NCI-H526 (cell line): Measurements from ENCODE around the gene CLEC3A.
"Not testable (repeated sequence)": the region's sequence is repeated elsewhere in the genome, so short reads cannot be mapped to it uniquely, and the experiment has no call there.

Experiments
- DNase-seq, 2 experiments: peaks; one replicate each; lab custom pipeline; 2025; lab: John Stamatoyannopoulos, UW

The CLEC3A gene, protein sequence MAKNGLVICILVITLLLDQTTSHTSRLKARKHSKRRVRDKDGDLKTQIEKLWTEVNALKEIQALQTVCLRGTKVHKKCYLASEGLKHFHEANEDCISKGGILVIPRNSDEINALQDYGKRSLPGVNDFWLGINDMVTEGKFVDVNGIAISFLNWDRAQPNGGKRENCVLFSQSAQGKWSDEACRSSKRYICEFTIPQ

DNA sequence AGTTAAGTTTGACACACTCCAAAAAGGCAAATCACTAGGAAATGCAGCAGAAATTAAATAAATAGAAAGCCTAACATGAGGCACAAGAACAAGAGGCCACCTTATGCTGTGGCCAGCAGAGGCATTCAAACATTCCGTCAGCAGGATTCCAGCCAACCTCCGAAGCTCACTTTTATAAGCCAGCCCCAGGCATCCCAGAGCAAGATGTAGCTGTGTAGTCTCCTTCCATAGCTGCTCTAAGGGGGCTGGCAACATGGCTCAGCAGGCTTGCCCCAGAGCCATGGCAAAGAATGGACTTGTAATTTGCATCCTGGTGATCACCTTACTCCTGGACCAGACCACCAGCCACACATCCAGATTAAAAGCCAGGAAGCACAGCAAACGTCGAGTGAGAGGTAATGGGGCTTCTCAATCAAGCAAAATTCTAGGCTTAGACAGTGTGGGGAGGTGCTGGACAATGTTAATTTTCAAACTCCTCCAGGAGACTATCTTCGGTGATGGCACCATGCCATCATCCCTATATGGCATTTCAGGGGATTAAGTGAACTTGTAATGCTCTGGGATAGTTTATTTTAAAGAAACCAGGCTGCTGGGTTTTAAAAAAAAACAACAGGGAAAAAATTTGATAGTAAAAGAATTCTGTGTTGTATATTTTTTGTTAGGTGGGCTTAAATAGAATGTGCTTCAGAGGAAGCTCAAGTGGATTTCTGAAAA, at the start of gene CLEC3A:
Gene CLEC3A (plus strand): TSS at position 202 of the 714 bp plus-strand sequence. CDS start 79 bp downstream, at position 281.
- DNase-seq = no peak

DNA sequence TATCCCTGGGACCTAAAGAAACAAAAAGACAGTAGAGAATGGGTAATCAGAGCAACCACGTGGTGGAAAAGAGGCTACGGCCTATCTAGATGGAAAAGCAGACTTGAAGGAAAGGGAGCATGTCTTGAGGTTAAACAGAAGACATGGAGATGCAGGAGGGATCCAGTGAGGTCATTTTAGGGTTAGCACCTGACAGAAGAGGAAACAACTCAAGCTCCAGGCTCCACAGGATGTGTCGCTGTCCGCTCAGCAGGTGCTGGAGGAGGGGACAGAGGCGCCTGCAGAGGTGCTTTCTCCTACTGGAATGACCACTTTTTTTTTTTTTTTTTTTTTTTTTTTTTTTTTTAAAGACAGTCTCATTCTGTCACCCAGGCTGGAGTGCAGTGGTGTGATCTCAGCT, 47.5 kb upstream of the CLEC3A start:
- DNase-seq = no peak

GRCh38 chr16:77975942-77976341, 46.4 kb upstream of the CLEC3A start:
- no peak for DNase-seq

DNA sequence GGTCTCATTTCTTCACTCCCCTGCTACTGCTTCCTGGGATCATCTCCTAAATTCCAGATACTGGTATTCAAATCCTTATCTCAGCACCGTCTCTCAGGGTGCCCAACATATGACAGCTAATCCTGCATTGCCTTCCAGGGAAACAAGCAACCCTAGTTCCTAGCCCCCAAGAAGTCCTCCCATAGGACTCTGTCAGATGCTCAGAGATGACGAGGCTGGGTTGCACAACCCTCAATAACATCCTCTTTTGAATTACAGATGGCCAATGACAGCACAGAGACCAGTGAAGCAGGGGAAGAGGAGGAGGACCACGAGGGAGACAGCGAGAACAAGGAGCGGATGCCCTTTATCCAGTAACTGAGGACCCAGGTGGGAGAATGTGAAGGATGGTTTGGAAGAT, 45.0 kb upstream of the CLEC3A start:
- DNase-seq = no peak

- DNase-seq = no peak
Measured at GRCh38 chr16:77985111-77985510, 37.2 kb upstream of the CLEC3A start.

DNA sequence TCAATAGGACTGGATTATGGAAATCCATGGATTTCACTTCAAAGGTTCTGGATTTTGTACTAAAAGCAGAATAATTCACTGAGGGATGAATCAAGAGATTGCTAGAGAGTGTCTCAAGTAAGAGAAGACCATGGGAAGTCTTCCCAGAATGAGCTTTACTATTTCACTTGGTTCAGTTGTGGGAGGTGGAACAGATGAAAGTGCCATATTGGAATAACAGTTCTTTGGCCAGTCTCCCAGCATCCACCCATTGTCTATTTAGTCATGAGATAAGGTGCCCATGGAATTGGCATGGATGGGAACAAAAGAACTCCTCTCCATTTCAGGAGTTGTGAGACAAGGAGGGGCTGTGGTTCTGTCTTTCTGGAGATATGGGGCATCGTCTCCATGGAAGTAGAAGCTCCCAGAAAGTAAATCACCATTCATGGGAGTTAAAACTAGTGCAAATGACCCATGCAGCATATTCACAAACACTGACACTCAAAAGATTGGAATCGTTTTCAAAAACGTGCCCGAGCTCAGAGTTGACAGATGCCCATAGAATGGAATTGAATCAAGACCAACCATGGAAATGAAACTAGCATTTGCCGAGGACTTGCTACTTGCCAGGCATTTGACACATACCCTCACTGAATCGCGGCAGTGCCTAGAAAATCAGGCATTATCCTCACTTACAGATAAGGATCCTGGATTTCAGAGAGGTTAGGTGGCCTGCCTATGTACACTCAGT, 36.2 kb upstream of the CLEC3A start:
- no peak for DNase-seq

- DNase-seq = peak; percentile 52 to 58
Measured at GRCh38 chr16:77987810-77988209, 34.5 kb upstream of the CLEC3A start.

DNA sequence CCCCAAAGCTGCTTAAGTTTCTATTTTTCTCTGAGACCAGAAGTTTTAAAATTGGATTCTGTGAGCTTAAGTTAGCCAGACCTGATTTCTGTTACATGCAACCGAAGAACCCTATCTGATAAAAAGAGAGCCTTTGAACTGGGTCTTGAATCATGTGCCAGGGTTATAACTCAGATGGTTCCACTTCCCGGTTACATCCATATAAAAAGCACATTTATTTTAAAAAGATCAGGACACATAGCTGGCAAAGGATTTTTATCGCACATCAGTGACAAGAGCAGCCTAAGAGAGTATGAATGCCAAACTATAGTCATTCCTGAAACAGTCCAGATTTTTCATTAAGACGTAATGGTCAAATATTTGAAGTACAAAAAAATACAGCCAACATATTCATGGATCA, 32.5 kb upstream of the CLEC3A start:
- no peak for DNase-seq

- DNase-seq = peak; percentile 15 to 22
Measured at GRCh38 chr16:77991701-77992100, 30.6 kb upstream of the CLEC3A start.

- DNase-seq = not testable (repeated sequence)
Measured at GRCh38 chr16:77992381-77992780, 30.0 kb upstream of the CLEC3A start.

DNA sequence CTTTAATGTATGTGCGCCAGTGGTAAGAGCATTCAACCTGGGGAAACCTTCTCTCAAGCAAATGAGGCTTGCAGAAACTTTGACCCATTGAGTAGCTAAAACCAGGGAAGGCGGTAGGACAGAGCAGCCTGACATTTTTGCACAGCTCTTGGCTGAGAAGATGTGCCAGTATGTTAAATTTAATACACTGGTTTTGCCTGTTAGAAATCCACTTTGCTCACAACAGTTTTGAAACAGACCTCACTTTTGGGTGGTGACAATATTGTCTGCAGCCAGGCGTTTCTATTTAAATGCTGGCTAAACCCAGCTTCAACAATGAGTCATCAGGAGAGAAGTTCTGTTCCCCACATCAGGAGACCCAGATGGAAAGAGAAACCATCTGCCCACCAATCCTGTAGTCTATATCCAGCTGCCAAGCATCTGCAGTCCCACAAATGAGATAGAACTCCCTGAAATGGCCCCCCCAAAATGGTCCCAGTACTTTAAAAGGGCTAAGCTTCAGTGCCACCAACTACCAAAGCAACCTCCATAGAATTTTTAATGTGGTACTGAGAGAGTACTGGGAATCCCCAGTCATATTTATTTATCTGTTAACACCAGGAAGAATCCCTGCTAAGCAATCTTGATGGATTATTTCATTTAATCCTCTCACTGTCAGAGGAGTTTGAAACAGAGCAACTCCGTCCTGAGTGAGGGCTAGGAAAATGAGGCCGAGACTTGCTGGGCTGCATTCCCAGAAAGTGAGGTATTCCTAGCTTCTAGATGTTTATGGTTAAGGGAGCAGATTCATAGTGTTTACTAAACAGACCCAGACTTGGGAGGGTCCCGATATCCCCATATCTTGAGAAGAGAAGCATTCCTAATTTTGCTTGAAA, 29.0 kb upstream of the CLEC3A start:
- no peak for DNase-seq

DNA sequence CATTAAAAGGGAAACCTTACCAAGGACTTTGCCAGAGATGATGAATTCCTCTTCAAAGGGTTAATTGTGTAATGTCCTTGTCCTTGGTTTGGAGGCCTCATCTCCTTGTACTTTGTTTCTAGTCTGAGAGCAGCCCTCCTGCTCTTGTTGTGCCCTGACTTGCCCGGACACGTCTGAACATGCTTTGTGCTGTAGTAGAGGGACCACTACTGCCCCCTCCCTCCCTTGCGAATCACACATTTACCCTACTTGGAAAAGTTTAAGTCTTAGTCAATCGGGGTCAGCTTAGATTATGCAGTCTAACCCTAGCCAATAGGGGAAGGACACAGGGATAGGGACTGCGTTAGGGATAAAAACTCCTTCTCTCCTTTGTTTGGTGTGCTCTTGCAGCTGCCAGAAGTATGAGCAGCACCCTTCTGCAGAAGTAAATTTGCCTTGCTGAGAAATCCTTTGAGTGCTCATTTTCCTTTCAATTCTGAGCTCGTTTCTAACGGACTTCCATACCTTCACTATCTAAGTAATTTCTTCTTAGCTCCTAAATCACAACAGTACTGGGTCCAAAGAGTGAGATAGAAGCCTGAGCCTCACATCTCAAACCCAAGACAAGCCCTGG, 26.4 kb upstream of the CLEC3A start:
- no peak for DNase-seq

DNA sequence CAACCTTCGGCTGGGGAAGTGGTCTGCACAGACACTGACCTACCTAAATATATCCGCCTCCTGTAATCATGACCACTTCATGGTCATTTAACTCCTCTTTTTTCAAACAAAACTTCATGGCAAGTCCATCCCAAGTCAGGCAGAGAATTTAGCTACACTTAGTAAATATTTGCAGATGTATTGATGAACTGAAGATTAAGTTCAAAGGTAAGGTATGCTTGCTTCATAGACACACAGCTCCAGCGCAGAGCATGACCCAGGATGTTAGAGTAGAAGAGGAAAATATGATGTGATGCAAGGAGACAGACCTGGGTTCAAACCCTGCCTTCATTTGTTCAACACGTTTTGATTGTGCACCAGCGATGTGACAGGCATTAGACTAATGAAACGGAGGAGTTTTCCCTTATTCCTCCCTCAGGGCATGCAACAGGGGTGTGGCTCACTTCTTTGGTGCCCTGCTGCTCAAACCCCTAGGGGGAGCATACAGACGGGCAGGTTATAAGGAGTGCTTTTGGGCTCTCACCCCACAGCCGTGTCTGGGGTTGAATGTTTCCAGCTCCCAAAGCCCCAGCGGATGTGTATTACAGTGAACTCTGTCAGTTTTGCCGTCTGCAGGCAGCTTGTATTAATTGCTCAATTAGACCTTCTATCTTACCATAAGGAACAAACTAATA, 23.9 kb upstream of the CLEC3A start:
- DNase-seq = no peak

DNA sequence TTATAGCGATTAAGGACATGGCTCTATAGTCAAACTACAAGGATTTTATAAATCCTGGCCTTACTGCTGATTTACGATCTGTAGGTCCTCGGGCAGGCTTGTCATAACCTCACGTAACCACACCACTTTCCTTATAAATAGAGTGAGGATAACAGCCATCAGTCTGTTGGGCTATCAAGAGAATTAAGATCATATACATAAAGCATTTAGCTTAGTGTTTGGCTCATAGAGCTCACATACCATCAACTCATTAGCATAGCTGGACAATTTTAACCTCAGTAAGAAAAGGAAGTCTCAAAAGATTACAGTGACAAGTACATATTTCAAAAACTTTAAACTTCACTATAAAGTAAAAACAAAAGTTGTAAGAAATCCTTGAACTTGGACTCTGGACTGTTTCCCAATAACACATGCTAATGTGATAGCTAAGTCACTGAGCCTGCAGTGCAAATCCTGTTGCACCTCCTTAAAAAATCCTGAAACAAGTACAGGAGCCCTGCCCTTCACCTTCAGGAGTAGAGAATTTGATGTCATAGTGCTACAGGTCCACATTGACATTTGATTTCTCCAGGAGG, 20.8 kb upstream of the CLEC3A start:
- DNase-seq = no peak

- DNase-seq = peak; percentile 76 to 85
Measured at GRCh38 chr16:78002915-78003538, 19.3 kb upstream of the CLEC3A start.

- DNase-seq = no peak
Measured at GRCh38 chr16:78004517-78004916, 17.8 kb upstream of the CLEC3A start.

DNA sequence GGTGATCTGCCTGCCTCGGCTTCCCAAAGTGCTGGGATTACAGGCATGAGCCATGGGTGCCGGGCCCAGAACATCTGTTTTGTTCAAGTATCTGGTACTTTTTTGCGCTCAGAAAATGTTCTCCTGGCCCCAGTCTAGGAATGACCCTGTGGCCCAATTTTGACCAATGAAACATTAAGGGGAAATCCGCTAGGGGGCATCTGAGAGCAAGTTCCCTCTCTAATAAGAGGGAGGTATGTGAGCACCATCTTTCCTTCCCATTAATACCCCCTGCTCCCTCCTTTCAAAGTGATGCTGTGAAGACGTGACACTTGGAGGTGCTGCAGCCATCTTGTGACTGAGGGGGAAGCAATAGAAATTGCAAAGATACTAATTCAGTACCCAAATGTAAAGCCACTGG, 16.5 kb upstream of the CLEC3A start:
- DNase-seq = no peak

- no peak for DNase-seq
Measured at GRCh38 chr16:78007121-78007520, 15.2 kb upstream of the CLEC3A start.

DNA sequence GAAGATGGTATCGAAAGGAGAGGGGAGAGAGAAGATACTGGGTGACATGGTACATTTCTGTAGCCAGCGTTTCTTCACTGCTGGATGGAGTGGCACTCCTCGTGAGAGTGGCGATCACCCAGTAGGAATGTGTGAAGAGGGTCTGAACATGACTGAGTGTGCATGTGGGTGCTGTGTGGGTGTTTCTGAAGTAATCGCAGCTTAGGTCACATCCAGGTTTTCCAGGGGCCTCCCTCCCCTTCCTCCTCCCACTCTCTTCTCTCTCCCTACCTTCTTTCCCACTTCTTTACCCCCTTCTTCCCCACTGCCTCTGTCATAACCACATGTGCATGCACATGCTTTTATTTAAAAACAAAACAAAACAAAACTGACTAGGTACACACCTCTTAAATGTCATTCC, 1.8 kb downstream of the CLEC3A start:
- DNase-seq = no peak

- DNase-seq = no peak
Measured at GRCh38 chr16:78025631-78026030, 3.3 kb downstream of the CLEC3A start.
